Omental fat pad (tissue), 4 donors: ENCODE data around the gene CTBP2. TPM values are rescaled to one million over a fixed set of nuclear protein-coding genes. Genes with fewer than 3 reads are reported as not detected.

Experiments used
- ATAC-seq: fragments of 150-250 bp; one replicate; pipeline ENCODE4 v1.9.1; 2016; ENCODE audit warnings: mild to moderate bottlenecking, moderate library complexity; ENCODE audit not compliant: low FRiP score
- DNase-seq: peaks from one replicate; pipeline ENCODE4 v3.0.0-alpha.2; 2019; ENCODE audit warnings: low spot score
- CTCF ChIP-seq, 3 donors: fragments of 450-650 bp; IDR thresholded peaks; one replicate each; pipeline ENCODE4 v1.5.1; 2016 to 2017; ENCODE audit warnings: antibody characterized with exemption in 3 of 3, mild to moderate bottlenecking in 3 of 3, moderate library complexity in 2 of 3
- total RNA-seq, 4 donors: library from RNA; depleted of rRNA; stranded (reverse); fragments of >200 nt; gene quantifications; one replicate each; pipeline ENCODE4 v1.1.0, GENCODE V29; 2016

Gene CTBP2
- total RNA-seq, 4 donors from 2014 or later, result 29.4 to 58.6 (median 46.2) TPM

- ATAC-seq (no peak), DNase-seq (no peak)
- no peak for TF ChIP-seq CTCF (IDR thresholded peaks at IDR 0.05)
These were observed 40.2 kb downstream of the CTBP2 start for GRCh38 chr10:125120053-125120710.

GRCh38 chr10:125118701-125119100 lies 41.7 kb downstream of the CTBP2 start:
- no peak for TF ChIP-seq CTCF (IDR thresholded peaks at IDR 0.05)
- ATAC-seq, result no peak
- DNase-seq, result no peak

GRCh38 chr10:125118011-125118611 lies 42.3 kb downstream of the CTBP2 start:
- DNase-seq (no peak), ATAC-seq (no peak)
- no peak for TF ChIP-seq CTCF (IDR thresholded peaks at IDR 0.05)

GRCh38 chr10:125116652-125117310 lies 43.6 kb downstream of the CTBP2 start:
- no peak for DNase-seq
- no peak for ATAC-seq
- TF ChIP-seq CTCF (IDR thresholded peaks at IDR 0.05), result no peak

GRCh38 chr10:125116041-125116649 lies 44.2 kb downstream of the CTBP2 start:
- DNase-seq (no peak), ATAC-seq (no peak)
- TF ChIP-seq CTCF (IDR thresholded peaks at IDR 0.05), result no peak

- no peak for TF ChIP-seq CTCF (IDR thresholded peaks at IDR 0.05)
- DNase-seq (no peak), ATAC-seq (no peak)
These were observed 45.0 kb downstream of the CTBP2 start for GRCh38 chr10:125115409-125115808.
